LNCAP (cell line): ENCODE results near the gene NGFR.

Source experiments
- TF ChIP-seq, protein P1 (sequence below): fragments of 450-650 bp; IDR thresholded peaks from 2 replicates; pipeline ENCODE4 v1.5.1; 2017; ENCODE audit warnings: mild to moderate bottlenecking

NGFR gene

DNA sequence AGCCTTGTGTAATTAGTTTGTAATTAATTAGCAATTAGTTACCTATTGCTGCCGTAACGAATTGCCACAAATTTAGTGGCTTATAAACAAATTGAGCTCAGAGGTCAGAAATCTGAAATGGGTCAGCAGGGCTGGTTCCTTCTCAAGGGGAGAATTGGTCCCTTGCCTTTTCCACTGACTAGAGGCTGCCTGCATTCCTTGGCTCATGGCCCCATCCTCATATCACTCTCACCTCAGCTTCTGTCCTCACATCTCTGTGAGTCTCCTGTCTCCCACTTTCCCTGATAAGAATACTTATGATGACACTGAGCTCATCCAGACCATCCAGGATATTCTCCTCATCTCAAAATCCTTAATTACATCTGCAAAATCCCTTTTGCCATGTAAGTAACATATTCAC, 31.0 kb upstream of the NGFR start:
- TF ChIP-seq, protein P1, sequence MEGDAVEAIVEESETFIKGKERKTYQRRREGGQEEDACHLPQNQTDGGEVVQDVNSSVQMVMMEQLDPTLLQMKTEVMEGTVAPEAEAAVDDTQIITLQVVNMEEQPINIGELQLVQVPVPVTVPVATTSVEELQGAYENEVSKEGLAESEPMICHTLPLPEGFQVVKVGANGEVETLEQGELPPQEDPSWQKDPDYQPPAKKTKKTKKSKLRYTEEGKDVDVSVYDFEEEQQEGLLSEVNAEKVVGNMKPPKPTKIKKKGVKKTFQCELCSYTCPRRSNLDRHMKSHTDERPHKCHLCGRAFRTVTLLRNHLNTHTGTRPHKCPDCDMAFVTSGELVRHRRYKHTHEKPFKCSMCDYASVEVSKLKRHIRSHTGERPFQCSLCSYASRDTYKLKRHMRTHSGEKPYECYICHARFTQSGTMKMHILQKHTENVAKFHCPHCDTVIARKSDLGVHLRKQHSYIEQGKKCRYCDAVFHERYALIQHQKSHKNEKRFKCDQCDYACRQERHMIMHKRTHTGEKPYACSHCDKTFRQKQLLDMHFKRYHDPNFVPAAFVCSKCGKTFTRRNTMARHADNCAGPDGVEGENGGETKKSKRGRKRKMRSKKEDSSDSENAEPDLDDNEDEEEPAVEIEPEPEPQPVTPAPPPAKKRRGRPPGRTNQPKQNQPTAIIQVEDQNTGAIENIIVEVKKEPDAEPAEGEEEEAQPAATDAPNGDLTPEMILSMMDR: no peak

DNA sequence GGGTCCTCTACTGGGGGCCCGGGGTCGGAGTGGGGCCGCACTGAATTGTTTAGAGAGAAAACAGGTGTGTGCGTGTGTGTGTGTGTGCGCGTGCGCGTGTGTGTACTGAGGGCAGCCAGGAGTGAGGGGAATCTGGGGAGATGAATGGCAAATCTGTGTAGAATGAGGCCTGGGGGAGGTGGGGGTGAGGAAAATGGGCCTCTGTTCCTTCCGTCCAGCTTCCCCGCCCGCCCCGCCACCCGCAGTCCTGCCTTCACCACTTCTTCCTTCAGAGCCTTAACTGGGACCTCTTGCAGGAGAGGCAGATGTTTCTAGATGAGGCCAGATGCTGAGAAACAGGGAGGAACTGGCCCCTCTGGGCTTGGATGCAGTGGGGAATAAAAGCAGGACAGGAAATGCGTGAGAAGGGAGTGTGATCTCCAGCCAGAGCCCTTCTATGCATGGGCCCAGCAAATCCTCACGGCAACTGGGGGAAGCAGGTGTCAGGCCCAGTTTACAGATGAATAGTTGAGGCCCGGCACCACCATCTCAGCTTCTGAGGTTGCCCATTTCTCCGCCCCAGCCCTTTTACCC, 29.7 kb upstream of the NGFR start:
- TF ChIP-seq, protein P1: no peak

DNA sequence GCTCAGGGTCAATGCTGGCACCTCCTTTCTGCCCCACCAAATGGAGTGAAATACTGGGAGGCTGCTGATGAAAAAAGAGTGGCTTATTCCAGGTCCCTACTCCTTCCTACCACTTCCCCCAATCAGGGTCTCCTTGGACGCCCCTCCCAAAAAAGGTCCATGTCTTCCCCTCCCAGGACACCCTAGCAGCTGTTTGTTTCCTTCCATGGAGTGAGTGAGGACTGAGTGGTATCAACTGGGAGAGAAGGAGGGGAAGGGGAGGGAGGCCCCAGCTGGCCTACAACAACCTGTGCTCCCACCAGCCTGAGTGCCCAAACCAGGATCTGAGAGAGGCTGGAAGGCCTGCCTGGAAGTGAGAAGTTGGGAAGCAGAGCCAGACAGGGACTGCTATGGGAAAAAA, 28.7 kb upstream of the NGFR start:
- TF ChIP-seq, protein P1: no peak

DNA sequence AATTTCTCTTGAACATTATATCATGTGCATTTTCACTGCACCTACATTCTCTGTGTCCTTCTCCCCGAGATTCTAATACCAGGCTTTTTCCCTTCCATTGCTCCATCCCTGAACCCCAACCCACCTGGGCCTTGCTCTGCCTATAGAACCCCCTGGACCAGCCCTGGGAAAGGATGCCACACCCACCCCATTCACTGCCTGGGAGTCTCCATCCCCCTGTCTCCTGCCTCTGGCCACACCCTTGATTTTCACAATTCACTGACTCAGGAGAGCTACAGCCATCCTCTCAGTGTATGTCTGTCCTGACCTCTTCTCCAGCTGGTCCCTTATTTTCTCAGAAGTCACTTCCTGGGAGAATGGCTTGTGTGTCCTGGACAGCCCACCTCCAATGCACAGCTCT, 27.9 kb upstream of the NGFR start:
- TF ChIP-seq, protein P1: no peak

DNA sequence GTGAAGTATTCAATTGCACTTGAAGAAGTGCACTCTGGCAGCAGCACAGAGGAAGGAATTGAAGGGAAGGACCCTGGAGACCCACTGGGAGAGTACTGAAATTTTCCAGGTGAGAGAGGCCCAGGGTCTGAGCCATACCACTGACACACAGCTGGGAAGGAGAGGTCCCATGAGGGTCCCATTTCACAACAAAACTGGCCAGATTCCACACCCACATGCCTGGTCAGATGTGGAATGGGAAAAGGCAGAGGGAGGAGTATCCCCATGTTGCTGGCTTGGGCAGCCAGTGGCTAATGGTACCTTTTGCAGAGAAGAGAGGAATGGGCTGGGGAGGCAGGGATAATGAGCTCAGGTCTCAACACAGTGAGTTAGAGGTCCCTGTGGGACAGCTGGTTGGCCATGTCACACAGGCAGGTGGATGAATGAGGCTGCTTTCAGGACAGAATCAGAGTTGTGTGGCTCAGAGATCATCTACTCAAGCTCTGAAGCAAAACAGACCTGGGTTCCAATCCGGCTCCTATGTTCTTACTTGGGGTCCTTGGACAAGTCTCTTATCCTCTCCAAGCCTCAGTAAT, 26.2 kb upstream of the NGFR start:
- TF ChIP-seq, protein P1: no peak

DNA sequence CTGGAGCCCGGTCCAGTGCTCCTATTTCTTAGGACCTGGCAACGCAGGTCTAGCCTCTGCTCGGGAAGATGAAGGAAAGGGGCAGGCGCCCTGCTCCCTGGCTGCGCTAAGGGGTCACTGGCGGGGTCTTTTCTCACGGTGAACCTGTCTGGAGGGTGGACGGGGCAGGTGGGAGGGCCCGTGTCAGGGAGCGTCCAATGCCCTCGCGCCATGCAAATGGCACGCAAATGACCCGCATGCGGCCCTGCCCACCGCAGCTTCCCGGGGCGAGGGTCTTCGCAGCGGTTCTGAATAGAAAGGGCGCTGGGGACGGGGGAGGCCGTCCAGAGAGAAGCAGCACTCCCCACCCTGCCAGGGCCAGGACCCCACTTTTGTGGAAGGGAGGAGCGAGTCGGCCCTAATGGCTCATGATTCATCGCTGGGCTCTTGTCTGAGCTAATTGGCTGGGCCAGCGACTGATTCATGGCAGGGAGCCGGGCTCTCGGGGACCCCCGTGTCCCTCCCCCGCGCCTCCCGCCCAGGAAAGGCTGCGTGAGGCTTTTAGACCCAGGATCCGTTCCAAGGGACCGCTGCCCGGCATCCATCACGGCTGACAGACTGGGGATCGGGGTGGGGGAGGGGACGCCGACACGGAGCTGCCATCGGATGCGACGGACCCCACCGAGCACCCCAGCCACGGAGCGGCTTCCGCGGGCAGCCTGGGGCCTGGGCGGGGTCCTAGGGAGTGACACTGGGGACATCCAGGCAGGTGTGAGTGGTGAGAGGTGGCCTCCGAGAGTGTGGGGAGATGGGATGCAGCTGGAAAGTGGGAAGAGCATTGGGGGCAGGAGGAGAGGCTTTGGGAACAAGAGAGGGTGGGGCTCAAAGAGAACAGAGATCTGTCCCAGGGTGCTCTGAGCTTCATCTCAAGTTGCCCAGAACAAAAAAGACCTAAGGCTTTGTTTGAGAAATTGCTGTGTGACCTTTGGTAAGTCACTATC, 25.0 kb upstream of the NGFR start:
- TF ChIP-seq, protein P1: no peak

DNA sequence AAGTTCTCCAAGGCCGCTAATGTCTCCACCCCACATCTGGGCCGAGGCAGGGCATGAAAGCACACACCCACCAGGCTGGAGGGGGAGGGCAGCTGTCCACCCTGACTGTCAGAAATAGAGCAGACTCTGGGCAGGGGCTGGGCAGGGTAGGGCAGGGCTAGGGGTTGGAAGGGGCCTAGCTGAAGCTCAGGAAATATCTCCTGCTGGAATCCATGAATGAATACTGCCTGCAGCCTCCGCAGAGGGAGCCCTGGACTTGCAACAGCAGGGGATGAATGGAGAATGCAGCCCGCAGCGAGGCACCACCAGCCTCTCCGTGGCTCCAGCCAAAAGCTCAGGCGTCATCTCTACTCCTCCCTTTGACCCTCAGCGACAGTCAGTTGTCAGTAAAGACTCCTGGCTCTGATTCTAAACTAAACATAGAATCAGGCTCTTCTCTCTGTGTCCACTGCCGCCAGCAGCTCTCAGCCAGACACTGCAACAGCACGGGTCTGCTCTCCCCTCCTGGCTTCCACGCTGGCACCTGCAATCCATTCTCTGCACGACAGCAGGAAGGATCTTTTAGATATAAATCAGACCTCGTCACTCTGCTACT, 23.9 kb upstream of the NGFR start:
- TF ChIP-seq, protein P1: no peak
